ENCODE results near the gene ARID1B.

ARID1B gene

GRCh38 chr6:156999762-157000161 lies 222.6 kb downstream of the ARID1B start:
- DNase-seq: no peak

GRCh38 chr6:157001716-157002115 lies 224.5 kb downstream of the ARID1B start:
- no peak for DNase-seq

- DNase-seq: no peak
Measured at GRCh38 chr6:157002774-157003173, 225.6 kb downstream of the ARID1B start.

- no peak for DNase-seq
Measured at GRCh38 chr6:157005940-157006339, 228.8 kb downstream of the ARID1B start.

- DNase-seq: no peak
Measured at GRCh38 chr6:157008568-157008967, 231.4 kb downstream of the ARID1B start.

DNA sequence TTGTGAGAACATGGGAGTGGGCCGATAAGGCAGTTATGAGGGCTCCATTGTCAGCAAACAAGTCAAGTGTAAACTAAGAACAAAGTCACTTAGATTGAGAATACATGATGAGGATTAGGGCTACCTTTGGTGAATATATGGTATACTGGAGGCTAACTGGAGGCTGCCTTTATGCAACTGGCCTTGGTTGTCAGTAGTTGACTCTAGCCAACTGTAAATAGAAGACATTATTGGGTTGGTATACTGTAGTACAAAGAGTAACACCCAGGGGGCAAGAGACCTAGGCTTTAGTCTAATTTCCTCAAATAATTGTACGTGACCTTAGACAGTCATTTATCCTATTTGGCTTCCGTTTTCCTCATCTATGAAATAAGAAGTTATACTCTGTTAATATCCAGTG lies 235.2 kb downstream of the ARID1B start:
- DNase-seq: no peak

- DNase-seq: no peak
Measured at GRCh38 chr6:157013649-157014304, 236.6 kb downstream of the ARID1B start.

GRCh38 chr6:157014871-157015270 lies 237.7 kb downstream of the ARID1B start:
- DNase-seq: no peak

- DNase-seq: no peak
Measured at GRCh38 chr6:157017022-157017421, 239.8 kb downstream of the ARID1B start.

- no peak for DNase-seq
Measured at GRCh38 chr6:157017861-157018260, 240.7 kb downstream of the ARID1B start.

DNA sequence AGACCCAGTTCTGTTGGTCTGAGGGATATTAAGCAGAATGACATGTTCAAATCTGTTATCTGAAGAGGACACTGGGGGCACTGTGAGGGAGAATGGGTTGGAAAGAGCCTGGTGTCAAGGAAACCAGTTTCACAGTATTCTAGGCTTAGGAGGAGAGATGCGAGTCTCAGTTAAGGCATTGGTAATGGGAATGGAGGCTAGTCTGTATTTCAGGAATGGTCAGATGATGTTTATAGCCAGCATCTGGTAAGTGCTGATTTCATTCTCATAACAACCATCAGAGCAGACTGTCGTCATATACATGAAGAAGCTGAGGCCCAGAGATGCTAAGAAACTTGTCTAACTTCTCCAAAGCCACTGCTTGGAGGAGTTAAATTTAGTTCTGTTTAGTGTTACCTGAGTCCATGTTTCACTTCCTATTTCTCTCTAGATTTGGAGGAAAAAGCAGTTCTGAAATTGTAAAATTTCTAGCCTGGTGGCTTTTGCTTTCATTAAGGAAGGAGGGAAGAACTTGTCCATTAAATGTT lies 242.0 kb downstream of the ARID1B start:
- no peak for DNase-seq

DNA sequence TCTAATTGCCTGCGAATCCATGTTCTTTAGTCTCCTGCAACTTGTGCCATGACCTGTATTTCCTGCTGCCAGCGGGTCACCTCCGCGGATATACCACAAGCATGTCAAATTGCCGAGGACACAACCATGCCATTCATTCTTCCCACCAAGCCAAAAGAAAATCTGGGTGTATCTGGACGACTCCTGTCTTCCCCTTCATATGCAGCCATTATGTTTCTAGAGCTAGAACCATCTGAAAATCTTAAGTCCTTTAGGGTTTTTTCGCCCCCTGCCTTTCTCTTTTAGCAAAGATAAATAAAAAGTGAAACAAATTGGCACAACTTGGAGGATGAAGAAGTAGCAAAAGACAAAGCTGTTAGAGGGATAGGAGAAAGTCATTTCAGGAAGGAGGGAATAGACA lies 242.6 kb downstream of the ARID1B start:
- DNase-seq: no peak

DNA sequence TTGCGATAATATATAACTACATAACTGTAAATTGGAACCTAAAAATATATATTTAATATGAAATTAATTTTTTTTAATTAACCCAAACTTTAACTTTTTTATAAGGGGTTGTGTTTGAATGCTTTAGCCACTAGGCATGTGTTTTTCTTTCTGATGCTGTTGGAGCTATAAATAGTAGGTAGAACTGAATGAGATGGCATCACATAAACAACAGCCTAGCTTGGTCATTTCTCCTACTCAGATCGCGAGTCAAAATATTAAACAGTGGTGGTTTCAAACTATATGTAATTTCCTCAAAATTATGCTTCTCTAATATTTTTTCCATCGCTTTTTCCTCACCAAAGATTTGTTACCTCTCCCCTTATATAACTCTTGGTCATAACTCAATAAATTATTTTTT lies 243.2 kb downstream of the ARID1B start:
- DNase-seq: no peak

DNA sequence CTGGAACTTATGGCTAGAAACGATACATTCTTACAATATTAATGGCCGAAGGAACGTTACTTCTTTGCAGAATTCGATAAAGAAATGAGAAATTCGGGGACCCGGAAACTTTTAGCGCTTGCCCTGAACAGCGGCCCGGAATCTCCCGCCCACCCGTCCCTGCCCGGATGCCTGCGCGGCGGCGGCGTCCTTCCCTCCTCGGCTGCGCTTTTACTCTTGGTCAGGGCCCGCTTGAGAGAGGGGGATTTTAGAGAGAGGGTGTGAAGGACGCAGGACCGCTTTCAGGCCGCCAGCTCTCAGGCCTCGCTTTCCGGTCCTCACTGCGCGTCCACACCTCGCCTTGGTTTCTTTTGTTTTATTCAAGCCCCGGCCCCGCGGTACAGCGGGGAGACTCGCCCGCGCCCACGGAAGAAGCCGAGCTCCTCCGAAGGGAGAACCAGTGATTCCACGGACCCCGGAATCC lies 243.7 kb downstream of the ARID1B start:
- no peak for DNase-seq

GRCh38 chr6:157021344-157021992 lies 244.3 kb downstream of the ARID1B start:
- peak; percentile 67 for DNase-seq

GRCh38 chr6:157021993-157022740 lies 245.0 kb downstream of the ARID1B start:
- peak; percentile 63 for DNase-seq

GRCh38 chr6:157023958-157024357 lies 246.8 kb downstream of the ARID1B start:
- no peak for DNase-seq

DNA sequence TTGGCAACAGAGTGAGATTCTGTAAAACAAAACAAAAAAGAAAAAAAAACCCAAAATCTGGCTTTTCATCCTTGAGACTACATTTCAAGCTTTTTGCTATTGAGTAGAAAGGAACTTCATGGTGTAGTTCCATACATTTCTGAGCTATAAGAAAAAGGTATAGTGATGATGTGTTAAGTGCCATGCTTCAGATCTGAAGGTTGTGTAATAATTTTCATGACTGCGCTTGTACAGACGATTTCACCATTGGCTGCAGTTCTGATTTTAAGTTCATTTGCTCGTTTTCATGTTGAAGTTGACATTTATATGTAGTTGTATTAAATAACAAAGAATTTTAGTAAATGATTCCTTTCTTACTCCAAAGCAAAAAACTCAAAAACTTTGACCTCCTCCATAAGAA lies 247.6 kb downstream of the ARID1B start:
- DNase-seq: no peak

DNA sequence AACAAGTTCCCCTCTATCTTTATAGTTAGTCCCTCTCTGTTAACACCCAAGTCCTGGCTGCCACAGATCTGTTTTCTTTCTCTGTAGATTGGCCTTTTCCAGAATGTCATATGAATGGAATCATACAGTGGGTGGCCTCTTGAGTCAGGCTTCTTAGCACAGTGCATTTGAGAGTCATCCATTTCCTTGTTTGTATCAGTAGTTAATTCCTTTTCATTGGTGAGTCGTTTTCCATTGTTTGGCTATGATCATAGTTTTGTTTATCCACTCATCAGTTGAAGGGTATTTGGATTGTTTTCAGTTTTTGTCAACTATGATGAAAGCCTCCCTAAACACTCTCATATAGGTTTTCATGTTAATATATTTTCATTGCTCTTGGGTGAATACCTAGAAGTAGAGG lies 248.3 kb downstream of the ARID1B start:
- DNase-seq: no peak

DNA sequence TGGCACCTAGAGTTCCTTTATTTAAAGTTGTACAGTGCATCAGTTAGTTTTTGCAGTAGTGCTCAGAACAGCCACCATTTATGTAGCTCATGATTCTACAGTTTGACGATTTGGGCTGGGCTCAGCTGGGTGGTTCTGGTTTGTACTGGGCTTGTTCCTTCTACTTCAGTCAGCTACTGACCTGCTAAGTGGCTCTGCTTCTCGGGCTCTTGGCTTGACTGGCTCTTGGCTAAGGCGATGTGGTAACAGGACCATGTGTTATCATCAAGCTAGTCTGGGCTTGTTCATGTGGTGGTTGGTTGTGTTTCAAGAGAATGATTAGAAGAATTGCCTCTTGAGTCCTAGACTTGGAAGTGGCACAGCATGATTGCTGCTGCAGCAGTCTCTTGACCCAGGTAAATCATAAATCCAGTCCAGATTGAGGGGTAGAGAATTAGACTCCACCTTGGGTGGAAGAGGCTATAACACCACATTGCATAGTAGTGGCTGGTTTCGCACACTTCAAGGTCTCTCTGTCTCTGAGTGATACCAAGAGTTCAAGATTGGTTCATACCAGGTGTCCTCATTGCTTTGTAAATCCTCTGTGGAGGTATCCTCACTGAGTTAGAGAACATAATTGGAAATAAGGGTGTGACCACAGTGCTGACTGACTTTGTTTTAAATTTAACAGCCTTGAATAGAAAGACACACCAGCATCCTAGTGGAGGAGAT lies 253.0 kb downstream of the ARID1B start:
- DNase-seq: no peak

DNA sequence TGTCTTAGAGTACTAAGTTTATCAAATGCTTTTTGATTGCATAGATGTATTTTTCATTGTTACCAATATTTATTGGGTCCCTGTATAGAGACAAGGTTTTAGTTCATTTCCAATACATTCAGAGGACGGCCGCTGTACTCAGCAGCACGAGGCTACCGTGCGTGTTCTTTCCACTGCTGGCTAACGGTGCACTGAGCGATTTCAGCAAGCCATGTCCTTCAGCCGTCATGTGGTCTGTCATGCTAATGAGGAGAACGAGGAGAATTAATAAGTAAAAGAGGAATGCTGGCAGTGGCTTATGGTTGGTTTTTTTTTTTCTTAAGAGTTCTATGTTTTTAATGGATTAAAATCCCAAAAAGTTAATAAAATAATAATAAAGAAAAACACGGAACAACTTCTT lies 253.6 kb downstream of the ARID1B start:
- no peak for DNase-seq

DNA sequence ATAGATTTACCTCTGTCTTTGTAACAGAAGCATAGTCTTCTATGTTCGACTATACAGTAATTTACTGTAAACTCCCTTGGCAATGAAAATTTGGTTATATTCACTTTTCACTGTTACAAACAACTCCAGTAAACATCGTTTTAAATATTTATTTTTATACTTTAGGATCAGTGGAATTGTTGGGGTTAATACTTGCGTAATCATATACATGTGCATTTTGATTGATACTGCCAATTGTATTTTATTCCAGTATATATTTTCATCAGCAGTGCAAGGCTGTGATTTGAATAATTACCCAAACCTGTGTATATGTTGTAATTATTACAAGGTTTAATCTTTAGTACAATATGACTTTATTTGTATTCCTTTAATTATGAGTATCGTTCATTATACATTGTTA lies 255.7 kb downstream of the ARID1B start:
- no peak for DNase-seq

Data from NCI-H1048 (cell line).